HepG2 (cell line): Measurements from ENCODE around the gene CDC42EP1. TPM values are rescaled to one million over a fixed set of nuclear protein-coding genes. Genes with fewer than 3 reads are reported as not detected.

Source experiments
- ASH2L ChIP-seq: fragments of 300-600, 200-600 bp; sonication (generic); IDR thresholded peaks from 2 replicates; pipeline ENCODE4 v1.7.0; 2017; ENCODE audit warnings: low read depth, mild to moderate bottlenecking, moderate library complexity, mixed read lengths, low read length; ENCODE audit not compliant: insufficient read length
- ATAD3A ChIP-seq: sonication (generic); formaldehyde crosslinking; IDR thresholded peaks from 2 replicates; pipeline ENCODE4 v1.4.0; 2020; ENCODE audit warnings: missing genetic modification reagents
- FOSL1 ChIP-seq: sonication (generic); formaldehyde crosslinking; IDR thresholded peaks from 2 replicates; pipeline ENCODE4 v1.9.0; 2021; ENCODE audit warnings: missing genetic modification reagents, borderline replicate concordance
- HCFC1 ChIP-seq: fragments of 150-350 bp; IDR thresholded peaks from 2 replicates; pipeline ENCODE4 v1.6.1; 2014; ENCODE audit warnings: low read depth, low read length
- HMG20A ChIP-seq: IDR thresholded peaks from 2 replicates; pipeline ENCODE4 v1.6.1; 2016; ENCODE audit warnings: borderline replicate concordance
- KDM3A ChIP-seq: IDR thresholded peaks from 2 replicates; pipeline ENCODE4 v1.6.1; 2018; ENCODE audit warnings: low read depth, missing compliant biosample characterization
- MEIS2 ChIP-seq: sonication (generic); formaldehyde crosslinking; IDR thresholded peaks from 2 replicates; pipeline ENCODE4 v1.9.0; 2021; ENCODE audit warnings: mild to moderate bottlenecking, missing genetic modification reagents
- NFRKB ChIP-seq: fragments of 450-650 bp; IDR thresholded peaks from 2 replicates; pipeline ENCODE4 v1.6.1; 2017
- NKX3-1 ChIP-seq: sonication (generic); formaldehyde crosslinking; IDR thresholded peaks from 2 replicates; pipeline ENCODE4 v1.5.0; 2020; ENCODE audit warnings: missing genetic modification reagents
- POLR2A ChIP-seq, 2 experiments: IDR thresholded peaks; 2 replicates each; pipeline ENCODE4 v1.6.1; 2011; ENCODE audit warnings: low read depth in 2 of 2, low read length in 2 of 2, mild to moderate bottlenecking in 1 of 2, moderate library complexity in 1 of 2; ENCODE audit not compliant: insufficient read depth in 1 of 2
- SIX1 ChIP-seq: sonication (generic); formaldehyde crosslinking; IDR thresholded peaks from 2 replicates; pipeline ENCODE4 v1.4.0; 2020; ENCODE audit warnings: missing genetic modification reagents, borderline replicate concordance
- TCF7L2 ChIP-seq: IDR thresholded peaks from 2 replicates; pipeline ENCODE4 v1.6.1; 2011; ENCODE audit warnings: mild to moderate bottlenecking, low read depth, low read length, moderate library complexity
- ZNF225 ChIP-seq: sonication (generic); formaldehyde crosslinking; IDR thresholded peaks from 2 replicates; pipeline ENCODE4 v1.4.0; 2020; ENCODE audit warnings: mild to moderate bottlenecking, missing genetic modification reagents
- ZNF644 ChIP-seq: IDR thresholded peaks from 2 replicates; pipeline ENCODE4 v1.6.1; 2016; ENCODE audit warnings: low read depth
- ZNF672 ChIP-seq: sonication (generic); formaldehyde crosslinking; IDR thresholded peaks from 2 replicates; pipeline ENCODE4 v1.8.1; 2022; ENCODE audit warnings: missing genetic modification reagents
- polyA plus RNA-seq, 8 experiments: library from polyadenylated mRNA; depleted of rRNA in 3 of 8; stranded (reverse) in 7 of 8; unstranded in 1 of 8; fragments of >200 nt; fragmentation: Illumina TruSeq in 4 of 8; extraction: Trizol in 4 of 8; gene quantifications; 2 replicates each; pipeline versions ENCODE4 v1.2.1 to v1.2.3, GENCODE V29; 2011 to 2016; ENCODE audit warnings: low read depth in 4 of 8, missing spikeins in 1 of 8, mixed read lengths in 1 of 8; ENCODE audit not compliant: insufficient read depth in 1 of 8
- total RNA-seq, 5 experiments: library from RNA; depleted of rRNA; stranded (reverse); fragments of >200 nt; fragmentation: Illumina TruSeq; extraction: Trizol; gene quantifications; 2 replicates each; pipeline ENCODE4 v1.2.3, GENCODE V29; 2016; ENCODE audit warnings: low read depth in 1 of 5
- TF ChIP-seq, protein P1 (sequence below): IDR thresholded peaks from 2 replicates; pipeline ENCODE4 v1.6.1; 2016; ENCODE audit warnings: low read depth, borderline replicate concordance
- TF ChIP-seq, protein P2 (sequence below), 2 experiments: IDR thresholded peaks; 2 replicates each; pipeline ENCODE4 v1.6.1; 2011 to 2012; ENCODE audit warnings: low read length in 2 of 2, borderline replicate concordance in 1 of 2, low read depth in 1 of 2, mild to moderate bottlenecking in 1 of 2, moderate library complexity in 1 of 2
- TF ChIP-seq, protein P3 (sequence below): sonication (generic); formaldehyde crosslinking; IDR thresholded peaks from 2 replicates; pipeline ENCODE4 v1.5.1; 2020; ENCODE audit warnings: missing genetic modification reagents, mild to moderate bottlenecking, borderline replicate concordance
- TF ChIP-seq, protein P4 (sequence below): fragments of 450-650 bp; IDR thresholded peaks from 2 replicates; pipeline ENCODE4 v1.6.1; 2017; ENCODE audit warnings: mild to moderate bottlenecking

The CDC42EP1 gene
- total and polyA plus RNA-seq, 2 of the 13 experiments (the other 11 are each of a cell fraction or from before 2014, with no cell fraction given) = 17.1 to 29.5 TPM

DNA sequence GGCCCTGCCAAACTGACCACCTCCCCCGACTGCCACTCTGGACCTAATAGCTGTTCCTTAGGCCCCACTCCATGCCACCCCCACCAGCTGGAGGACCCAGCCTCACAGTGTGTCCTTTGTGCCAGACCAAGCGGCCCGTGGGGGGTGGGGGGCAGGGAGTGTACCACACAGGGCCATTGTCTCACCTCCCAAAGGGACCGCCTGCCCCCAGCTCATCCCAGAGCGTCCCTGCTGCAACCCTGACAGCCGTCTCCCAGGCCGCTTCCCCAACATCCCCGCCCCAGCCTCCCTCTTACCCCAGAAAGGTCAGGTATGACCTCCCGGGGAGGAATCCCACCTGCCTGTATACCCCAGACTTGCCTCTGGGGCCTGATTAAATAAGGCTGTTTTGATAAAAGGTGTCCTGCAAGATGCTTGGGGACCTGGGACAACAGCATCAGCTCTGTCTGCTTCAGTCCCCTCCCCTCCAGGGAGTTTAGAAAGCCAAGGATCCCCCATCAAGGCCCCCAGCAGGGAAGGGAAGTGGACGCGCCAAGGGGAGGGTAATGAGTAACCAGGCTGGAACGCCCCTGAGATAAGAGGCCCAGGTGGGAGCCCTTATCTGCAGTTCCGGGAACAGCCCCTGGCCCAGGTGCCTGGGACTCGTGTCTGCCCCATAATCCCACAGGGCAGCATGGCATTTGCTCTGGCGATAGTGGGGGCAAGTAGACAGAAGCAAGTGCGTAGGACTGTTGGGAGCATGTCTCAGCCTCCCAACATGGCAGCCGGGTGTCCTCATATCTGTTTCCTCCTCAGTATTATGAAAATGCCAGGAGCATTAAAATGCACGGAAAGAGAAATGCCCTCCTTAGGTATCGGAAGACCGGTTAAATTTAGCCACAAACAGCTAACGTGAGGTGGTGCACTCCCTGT, 9.0 kb downstream of the CDC42EP1 start (continued):
- TF ChIP-seq FOSL1 (CRISPR knock-in tag) (no peak), HMG20A (no peak), ZNF672 (no peak), SIX1 (CRISPR knock-in tag) (no peak), POLR2A (IDR thresholded peaks at IDR 0.05; ENCODE audit: insufficient read depth in 1 of 2, low read depth in 2 of 2, low read length in 2 of 2) (peak; percentile 66 to 88), KDM3A (CRISPR knock-in tag) (no peak), ZNF644 (CRISPR knock-in tag) (no peak; the same call in 1 of the 2 replicates), HCFC1 (no peak), NKX3-1 (0 out of 2 replicates have a peak, but pooled peaks have one; percentile 33), ZNF225 (no peak), NFRKB (no peak), TCF7L2 (no peak), ATAD3A (CRISPR knock-in tag) (no peak), MEIS2 (CRISPR knock-in tag) (peak; percentile 56; the same call in 1 of the 2 replicates), ASH2L (peak; percentile 37)
- TF ChIP-seq, protein P1, sequence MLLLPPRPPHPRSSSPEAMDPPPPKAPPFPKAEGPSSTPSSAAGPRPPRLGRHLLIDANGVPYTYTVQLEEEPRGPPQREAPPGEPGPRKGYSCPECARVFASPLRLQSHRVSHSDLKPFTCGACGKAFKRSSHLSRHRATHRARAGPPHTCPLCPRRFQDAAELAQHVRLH (CRISPR knock-in tag) = peak; percentile 9
- TF ChIP-seq, protein P2, sequence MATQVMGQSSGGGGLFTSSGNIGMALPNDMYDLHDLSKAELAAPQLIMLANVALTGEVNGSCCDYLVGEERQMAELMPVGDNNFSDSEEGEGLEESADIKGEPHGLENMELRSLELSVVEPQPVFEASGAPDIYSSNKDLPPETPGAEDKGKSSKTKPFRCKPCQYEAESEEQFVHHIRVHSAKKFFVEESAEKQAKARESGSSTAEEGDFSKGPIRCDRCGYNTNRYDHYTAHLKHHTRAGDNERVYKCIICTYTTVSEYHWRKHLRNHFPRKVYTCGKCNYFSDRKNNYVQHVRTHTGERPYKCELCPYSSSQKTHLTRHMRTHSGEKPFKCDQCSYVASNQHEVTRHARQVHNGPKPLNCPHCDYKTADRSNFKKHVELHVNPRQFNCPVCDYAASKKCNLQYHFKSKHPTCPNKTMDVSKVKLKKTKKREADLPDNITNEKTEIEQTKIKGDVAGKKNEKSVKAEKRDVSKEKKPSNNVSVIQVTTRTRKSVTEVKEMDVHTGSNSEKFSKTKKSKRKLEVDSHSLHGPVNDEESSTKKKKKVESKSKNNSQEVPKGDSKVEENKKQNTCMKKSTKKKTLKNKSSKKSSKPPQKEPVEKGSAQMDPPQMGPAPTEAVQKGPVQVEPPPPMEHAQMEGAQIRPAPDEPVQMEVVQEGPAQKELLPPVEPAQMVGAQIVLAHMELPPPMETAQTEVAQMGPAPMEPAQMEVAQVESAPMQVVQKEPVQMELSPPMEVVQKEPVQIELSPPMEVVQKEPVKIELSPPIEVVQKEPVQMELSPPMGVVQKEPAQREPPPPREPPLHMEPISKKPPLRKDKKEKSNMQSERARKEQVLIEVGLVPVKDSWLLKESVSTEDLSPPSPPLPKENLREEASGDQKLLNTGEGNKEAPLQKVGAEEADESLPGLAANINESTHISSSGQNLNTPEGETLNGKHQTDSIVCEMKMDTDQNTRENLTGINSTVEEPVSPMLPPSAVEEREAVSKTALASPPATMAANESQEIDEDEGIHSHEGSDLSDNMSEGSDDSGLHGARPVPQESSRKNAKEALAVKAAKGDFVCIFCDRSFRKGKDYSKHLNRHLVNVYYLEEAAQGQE (IDR thresholded peaks at IDR 0.05; ENCODE audit: borderline replicate concordance in 1 of 2, low read depth in 1 of 2, low read length in 2 of 2) = no peak
- TF ChIP-seq, protein P3, sequence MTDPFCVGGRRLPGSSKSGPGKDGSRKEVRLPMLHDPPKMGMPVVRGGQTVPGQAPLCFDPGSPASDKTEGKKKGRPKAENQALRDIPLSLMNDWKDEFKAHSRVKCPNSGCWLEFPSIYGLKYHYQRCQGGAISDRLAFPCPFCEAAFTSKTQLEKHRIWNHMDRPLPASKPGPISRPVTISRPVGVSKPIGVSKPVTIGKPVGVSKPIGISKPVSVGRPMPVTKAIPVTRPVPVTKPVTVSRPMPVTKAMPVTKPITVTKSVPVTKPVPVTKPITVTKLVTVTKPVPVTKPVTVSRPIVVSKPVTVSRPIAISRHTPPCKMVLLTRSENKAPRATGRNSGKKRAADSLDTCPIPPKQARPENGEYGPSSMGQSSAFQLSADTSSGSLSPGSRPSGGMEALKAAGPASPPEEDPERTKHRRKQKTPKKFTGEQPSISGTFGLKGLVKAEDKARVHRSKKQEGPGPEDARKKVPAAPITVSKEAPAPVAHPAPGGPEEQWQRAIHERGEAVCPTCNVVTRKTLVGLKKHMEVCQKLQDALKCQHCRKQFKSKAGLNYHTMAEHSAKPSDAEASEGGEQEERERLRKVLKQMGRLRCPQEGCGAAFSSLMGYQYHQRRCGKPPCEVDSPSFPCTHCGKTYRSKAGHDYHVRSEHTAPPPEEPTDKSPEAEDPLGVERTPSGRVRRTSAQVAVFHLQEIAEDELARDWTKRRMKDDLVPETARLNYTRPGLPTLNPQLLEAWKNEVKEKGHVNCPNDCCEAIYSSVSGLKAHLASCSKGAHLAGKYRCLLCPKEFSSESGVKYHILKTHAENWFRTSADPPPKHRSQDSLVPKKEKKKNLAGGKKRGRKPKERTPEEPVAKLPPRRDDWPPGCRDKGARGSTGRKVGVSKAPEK (CRISPR knock-in tag) = 0 out of 2 replicates have a peak, but pooled peaks have one; percentile 27
- TF ChIP-seq, protein P4, sequence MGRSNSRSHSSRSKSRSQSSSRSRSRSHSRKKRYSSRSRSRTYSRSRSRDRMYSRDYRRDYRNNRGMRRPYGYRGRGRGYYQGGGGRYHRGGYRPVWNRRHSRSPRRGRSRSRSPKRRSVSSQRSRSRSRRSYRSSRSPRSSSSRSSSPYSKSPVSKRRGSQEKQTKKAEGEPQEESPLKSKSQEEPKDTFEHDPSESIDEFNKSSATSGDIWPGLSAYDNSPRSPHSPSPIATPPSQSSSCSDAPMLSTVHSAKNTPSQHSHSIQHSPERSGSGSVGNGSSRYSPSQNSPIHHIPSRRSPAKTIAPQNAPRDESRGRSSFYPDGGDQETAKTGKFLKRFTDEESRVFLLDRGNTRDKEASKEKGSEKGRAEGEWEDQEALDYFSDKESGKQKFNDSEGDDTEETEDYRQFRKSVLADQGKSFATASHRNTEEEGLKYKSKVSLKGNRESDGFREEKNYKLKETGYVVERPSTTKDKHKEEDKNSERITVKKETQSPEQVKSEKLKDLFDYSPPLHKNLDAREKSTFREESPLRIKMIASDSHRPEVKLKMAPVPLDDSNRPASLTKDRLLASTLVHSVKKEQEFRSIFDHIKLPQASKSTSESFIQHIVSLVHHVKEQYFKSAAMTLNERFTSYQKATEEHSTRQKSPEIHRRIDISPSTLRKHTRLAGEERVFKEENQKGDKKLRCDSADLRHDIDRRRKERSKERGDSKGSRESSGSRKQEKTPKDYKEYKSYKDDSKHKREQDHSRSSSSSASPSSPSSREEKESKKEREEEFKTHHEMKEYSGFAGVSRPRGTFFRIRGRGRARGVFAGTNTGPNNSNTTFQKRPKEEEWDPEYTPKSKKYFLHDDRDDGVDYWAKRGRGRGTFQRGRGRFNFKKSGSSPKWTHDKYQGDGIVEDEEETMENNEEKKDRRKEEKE = no peak
